Stimulated activated CD4-positive, alpha-beta T cell treated with anti-CD3 and anti-CD28 coated beads, TNF-alpha, amount 100 ng/mL, for 4 hours (primary cell): ENCODE results near the gene MADCAM1.

Experiments
- DNase-seq, 3 experiments: peaks; one replicate each; pipeline ENCODE4 v3.0.0-alpha.2; 2020; ENCODE audit warnings: low read depth in 3 of 3

MADCAM1 gene

DNA sequence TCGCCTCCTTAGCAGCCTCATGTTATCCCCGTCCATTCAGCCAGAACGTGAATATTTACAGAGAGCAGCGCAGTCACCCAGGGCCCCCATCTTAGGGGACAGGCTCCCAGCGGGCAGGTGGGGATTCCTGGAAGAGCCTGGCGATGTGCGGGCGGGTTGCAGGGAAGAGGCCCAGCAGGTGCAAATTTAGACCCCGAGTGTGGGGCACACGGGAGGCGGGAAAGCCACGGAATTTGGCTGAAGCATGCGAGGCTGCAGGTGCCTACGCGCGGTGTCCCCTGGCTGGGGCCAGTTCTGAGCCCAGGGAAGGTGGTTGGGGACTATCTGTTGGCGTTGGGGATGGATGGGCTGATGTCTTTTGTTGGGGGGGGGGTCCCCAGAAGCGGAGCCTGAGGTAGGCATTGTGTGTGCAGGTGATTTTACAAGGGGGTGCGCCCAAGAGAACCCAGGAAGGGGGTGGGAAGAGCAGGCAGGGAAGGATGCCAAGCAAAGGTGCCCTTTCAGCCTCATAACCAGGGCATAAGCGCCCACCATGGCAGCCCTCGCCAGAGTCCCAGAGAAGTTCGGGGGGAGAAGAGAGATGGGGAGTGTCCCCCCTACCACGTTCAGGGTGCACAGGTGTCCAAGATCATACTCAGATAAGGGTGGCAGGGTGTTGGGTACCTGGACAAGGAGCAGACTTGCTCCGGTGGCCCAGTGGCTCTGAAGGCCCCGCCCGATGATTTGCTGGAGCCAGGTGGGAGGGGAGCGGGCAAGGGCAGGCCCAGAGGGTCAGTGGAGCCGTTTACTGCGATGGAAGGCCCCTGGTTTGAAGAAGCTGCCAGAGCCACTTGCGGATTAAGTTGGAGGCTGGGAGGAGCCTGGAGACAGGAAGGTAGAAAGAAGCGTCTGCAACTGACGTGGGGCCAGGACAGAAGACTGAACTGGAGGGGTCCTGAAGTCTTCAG lies 12.2 kb downstream of the MADCAM1 start:
- DNase-seq, result no peak

- peak; percentile 85 to 87 (median 86) for DNase-seq
Measured at GRCh38 chr19:510606-511100, 14.4 kb downstream of the MADCAM1 start.

DNA sequence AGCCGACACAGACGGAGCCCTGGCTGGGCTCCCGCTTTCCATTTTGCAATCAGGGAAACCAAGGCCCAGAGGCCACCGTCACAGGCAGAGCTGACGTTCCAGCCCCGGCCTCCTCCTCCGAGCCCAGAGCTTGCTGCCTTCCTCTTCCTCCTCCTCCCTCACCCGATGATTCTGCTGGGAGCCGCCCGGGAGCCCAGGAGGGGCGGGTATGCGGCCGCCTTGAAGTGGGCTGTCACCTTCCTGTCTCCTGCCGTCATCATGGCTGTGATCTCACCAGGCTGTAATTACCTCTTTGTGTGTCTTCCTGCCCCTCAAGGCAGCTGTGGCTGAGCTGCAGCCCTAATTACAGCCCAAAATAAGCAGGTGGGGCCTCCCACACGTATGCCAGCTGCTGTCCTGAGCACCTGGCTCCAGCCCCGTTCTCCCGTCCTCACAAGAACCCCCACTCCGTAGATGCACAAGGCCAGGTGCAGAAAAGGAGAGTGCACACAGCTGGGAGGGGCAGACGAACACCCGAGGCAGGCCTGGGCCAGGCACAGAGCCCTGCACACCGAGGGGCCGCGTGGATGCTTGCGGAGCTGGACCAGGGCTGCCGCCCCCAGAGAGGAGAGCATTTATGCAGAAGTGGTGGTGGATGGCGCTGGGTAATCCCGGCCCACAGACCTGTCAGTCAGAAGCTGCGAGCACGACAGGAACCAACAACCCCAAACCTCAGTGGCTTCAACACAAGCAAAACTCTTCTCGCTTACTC lies 15.0 kb downstream of the MADCAM1 start:
- peak; percentile 52 to 71 (median 70) for DNase-seq

DNA sequence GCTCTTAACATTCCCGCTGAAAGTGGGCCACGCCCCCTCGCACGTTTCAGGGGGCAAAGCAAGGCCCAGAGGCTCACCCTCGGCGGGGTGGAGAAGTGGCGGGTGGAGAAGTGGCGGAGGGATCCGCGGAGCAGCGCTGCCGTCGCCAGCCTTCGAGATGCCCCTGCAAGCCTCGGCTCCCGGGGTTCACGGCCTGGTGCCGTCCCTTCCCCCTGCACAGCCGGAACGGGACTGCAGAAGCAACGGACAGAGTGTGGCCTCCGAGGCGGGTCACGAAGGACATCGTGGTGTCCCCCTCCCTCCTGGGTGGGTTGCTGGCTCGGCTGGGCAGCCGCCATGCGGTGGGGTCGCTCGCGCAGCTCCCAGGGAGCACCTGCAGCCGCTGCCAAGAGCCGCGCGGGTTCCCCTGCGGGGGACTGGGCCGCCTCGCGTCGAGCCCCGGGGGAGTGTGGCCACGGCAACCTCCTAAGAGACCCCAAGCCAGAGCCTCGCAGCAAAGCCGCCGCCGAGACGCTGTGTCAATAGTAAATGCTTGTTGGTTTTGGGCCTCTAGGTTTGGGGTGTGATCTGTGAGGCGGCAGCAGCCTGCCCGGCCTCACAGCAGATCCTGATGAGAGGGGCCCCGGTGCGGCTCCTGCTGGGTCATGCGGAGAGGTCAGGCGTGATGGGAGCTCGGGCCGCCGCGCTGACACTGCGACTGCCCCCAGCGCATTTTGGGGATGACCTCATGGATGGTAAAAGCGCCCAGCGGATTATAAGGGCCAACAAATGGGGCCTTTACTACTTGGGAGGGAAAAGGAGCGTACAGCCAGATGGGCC lies 16.5 kb downstream of the MADCAM1 start:
- DNase-seq, result no peak

DNA sequence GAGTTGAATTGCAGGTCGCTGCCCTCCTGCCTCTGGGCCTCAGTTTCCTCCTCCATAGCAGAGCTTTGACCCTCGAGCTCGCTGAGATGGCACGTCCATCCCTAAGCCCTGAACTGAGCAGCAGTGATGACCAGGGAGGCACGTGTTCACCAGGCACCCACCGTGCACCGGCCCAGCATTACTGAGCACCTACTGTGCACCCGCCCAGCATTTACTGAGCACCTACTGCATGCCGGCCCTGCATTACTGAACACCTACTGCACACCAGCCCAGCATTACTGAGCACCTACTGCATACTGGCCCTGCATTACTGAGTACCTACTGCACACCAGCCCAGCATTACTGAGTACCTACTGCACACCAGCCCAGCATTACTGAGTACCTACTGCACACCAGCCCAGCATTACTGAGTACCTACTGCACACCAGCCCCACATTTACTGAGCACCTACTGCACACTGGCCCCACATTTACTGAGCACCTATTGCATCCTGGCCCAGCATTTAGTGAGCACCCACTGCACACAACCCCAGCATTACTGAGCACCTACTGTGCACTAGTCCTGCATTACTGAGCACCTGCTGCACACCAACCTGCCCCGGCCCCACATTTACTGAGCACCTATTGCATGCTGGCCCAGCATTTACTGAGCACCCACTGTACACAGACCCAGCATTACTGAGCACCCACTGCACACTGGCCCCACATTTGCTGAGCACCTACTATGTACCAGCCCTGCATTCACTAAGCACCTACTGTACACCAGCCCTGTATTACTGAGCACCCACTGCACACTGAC lies 17.3 kb downstream of the MADCAM1 start:
- no peak for DNase-seq

- no peak for DNase-seq
Measured at GRCh38 chr19:514166-514663, 17.9 kb downstream of the MADCAM1 start.

DNA sequence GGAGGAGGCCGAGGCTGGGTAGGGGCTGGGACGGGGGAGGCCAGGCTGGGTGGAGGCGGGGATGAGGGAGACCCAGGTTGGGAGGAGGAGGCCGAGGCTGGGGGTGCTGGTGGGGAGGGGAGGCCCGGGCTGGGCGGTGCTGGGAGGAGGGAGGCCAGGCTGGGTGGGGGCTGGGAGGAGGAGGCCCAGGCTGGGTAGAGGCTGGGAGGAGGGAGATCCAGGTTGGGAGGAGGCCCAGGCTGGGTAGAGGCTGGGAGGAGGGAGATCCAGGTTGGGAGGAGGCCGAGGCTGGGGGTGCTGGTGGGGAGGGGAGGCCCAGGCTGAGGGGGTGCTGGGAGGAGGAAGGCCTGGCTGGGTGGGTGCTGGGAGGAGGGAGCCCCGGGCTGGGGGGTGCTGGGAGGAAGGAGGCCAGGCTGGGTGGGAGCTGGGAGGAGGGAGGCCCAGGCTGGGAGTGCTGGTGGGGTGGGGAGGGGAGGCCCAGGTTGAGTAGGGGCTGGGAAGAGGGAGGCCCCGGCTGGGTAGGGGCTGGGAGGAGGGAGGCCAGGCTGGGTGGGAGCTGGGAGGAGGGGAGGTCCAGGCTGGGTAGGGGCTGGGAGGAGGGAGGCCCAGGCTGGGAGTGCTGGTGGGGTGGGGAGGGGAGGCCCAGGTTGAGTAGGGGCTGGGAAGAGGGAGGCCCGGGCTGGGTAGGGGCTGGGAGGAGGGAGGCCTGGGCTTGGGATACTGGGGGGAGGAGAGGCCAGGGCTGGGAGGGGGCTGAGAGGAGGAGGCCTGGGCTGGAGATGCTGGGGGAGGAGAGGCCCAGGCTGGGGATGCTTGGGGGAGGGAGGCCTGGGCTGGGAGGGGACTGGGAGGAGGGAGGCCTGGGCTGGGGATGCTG lies 21.7 kb downstream of the MADCAM1 start:
- no peak for DNase-seq

DNA sequence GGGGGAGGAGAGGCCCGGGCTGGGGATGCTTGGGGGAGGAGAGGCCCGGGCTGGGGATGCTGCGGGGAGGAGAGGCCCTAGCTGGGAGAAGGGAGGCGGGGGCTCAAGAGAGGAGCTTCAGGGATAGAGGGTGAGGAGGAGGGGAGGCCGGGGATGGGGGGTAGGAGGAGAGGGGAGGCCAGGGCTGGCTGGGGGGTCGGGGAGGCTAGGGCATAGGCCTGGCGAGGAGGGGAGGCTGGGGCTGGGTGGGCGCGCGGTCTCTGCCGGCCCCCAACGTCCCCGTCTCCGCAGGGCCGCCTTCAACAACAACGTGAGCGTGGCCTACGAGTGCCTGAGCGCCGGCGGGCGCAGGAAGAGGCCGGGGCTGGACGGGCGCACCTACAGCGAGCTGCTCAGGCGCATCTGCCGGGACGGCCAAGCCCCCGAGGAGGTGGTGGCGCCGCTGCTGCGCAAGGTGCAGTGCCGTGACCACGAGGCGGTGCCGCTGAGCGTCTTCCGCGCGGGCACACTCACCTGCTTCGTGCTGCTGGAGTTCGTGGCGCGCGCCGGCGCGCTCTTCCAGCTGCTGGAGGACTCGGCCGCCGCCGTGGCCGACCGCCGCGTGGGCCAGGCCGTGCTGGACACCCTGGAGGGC lies 22.4 kb downstream of the MADCAM1 start:
- DNase-seq, result peak; percentile 32 to 45 (median 42)

- no peak for DNase-seq
Measured at GRCh38 chr19:519449-519865, 23.2 kb downstream of the MADCAM1 start.

- DNase-seq, result no peak
Measured at GRCh38 chr19:522726-523125, 26.4 kb downstream of the MADCAM1 start.

DNA sequence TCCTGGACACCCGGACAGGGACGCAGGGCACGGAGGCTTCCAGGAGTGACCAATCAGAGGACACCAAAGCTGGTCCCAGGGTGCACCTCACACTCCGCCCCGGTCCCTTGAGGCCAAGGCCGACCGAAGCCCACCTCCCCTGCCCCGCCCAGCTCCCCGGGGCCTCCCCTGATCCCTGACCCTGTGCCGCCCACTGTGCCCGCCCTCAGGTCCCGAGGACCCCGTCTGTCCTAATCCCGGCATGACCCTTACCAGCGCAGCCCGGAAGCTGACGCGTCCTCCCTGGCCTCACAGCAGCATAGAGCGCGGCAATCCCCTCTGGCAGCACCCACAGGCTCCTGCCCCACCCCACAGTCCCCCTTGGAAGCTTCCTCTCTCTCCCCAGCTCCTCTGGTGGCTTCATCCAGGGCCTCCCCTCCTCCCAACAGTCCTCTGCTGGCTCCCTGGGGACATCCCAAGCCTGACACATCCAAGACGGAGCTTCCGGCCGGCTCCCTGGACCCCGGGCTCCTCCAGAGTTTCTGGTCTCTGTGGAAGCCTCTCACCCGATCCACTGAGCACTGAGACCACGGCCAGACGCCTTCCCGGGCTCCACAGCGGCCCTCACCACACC lies 27.9 kb downstream of the MADCAM1 start:
- no peak for DNase-seq

DNA sequence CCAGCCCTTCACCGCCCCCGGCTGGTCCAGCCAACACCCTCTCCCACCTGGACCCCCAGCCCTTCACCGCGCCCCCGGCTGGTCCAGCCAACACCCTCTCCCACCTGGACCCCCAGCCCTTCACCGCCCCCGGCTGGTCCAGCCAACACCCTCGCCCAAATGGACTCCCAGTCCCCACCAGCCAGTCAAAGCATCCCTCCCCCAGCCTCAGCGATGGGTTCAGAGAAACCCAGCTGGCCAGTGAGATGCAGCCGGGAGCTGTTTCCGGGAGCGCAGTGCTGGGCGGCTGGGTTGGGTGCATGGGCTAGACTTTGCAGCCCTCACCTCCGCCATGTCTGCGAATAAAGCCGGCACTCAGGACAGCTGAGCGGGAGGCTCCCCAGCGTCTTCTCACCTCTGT lies 28.7 kb downstream of the MADCAM1 start:
- DNase-seq, result no peak

DNA sequence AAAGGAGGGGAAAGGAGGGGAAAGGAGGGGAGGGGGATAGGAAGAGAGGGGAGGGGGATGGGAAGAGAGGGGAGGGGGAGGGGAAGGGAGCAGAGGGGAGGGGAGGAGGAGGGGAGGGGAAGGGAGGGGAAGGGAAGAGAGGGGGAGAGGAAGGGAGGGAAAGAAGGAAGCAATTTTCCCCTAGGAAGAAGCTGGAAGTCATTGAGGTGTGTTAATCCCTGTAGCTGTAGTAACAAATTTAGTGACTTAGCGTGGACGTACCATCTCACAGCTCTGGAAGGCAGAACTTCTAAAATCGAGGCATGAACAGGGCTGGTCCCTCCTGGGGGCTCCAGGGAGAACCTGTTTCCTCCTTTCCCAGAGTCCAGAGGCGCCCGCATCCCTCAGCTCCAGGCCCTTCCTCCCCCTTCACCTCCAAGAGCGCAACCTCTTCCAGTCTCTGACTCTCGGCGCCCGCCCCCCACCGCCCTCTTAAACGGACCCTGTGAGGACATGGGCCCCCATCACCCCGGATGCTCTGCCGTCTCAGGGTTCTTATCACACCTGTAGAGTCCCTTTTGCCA lies 29.7 kb downstream of the MADCAM1 start:
- DNase-seq, result no peak

DNA sequence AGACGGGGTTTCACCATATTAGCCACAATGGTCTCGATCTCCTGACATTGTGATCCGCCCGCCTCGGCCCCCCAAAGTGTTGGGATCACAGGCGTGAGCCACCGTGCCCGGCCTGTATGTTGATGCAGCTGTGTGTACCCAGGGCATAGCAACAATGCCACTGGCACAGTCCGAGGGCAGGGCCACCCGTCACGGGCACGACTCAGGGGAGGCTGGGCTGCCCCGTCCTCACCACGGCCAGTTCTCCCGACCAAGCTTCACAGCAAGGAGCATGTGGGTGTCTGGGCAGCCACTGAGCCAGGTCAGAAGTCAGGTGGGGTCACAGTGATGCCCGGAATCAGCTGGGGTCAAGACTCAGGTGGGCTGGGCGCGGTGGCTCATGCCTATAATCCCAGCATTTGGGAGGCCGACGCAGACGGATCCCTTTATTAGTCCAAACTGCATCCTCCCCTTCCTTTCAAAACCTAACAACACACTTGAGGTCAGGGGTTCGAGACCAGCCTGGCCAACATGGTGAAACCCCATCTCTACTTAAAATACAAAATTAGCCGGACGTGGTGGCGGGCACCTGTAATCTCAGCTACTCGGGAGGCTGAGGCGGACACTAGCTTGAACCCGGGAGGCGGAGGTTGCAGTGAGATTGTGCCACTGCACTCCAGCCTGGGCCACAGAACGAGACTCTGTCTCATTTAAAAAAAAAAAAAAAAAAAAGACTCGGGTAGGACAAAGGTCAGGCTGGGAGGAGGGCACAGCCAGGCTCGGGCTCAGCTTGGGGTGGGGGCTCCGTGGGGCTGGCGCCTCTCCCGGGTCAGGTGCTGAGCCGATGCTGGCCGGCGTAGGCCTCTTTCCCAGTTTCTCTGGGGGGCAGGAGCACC lies 34.1 kb downstream of the MADCAM1 start:
- no peak for DNase-seq

GRCh38 chr19:531009-531752 lies 34.9 kb downstream of the MADCAM1 start:
- peak; percentile 79 to 83 (median 80) for DNase-seq

DNA sequence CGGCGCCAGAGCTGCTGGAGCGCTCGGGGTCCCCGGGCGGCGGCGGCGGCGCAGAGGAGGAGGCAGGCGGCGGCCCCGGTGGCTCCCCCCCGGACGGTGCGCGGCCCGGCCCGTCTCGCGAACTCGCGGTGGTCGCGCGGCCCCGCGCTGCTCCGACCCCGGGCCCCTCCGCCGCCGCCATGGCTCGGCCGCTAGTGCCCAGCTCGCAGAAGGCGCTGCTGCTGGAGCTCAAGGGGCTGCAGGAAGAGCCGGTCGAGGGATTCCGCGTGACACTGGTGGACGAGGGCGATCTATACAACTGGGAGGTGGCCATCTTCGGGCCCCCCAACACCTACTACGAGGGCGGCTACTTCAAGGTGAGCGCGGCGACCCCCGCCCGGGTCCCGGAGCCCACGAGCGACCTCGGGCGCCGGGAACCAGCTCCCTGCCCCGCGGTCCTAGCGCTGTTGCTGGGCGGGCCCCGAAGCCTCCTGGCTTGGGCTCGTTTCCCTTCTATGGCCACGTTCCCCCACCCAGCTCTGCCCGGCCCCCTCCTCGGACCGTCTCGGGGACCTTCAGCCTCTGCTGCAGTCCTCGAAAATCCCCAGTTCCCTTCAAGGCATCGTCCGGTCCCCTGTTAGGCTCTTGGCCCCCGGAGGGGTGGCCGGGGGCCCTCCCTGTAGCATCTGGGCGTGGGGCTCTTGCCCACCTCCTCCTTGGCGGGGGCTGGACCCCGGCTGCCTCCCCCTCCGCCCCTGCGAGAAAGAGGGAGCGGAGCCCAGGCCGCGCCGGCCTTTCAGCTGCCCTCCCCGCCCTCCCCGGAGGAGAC lies 35.7 kb downstream of the MADCAM1 start, which contains the start of gene CDC34:
Gene CDC34, plus strand, starts transcription at position 8 of the 808 bp plus-strand sequence. Its CDS starts 172 bp downstream, at position 180.
- no peak for DNase-seq
